ENCODE measurements around the gene APBA2.
A peak's percentile ranks its signal among the peaks of the same experiment; 100 is the strongest.
"Not testable (repeated sequence)": the region's sequence is repeated elsewhere in the genome, so short reads cannot be mapped to it uniquely, and the experiment has no call there.

Gene APBA2

DNA sequence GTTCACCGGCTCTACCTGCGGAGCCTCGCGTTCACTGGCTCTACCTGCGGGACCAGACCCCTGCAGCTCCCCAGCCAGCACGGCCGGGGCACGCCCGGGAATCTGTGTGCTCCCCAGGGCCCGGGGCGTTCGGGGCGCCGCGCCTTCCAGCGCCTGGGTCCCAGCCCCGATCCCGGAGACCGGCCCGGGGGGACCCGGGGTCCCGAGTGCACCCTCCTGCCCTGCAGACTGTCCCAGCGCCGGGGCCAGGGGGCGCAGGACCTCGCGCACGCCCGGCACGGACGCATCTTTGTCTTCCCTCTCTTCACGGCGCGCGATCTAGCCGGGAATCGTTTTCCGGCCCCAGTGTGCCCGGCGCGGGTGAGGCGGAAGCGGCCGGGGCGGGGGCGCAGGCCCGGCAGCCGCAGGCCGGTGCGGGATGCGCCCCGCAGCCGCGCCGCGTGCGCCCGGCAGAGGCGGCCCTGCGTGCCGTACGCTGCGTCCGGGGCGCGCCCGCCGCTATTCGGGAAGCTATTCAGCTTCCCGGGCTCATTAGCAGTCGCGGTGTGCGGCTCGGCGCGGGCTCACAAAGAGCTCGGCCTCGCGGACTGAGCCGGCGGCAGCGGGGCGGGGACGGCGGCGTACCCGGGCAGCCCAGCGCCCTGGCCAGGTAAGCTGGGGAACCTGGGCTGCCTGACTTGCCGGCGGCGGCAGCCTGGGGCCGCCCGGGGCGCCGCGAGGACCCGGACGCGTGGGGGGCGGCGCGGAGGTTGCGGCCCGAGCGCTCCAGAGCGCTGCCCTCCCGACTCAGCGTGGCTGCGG is at the start of gene APBA2:
Gene APBA2 (plus strand): TSS at position 345 of the 801 bp plus-strand sequence. CDS start 167,911 bp downstream, outside the sequence.
- peak in 1 of 2 donors; percentile 24 for DNase-seq (ENCODE audit: low read depth in 1 of 2, low spot score in 1 of 2)

DNA sequence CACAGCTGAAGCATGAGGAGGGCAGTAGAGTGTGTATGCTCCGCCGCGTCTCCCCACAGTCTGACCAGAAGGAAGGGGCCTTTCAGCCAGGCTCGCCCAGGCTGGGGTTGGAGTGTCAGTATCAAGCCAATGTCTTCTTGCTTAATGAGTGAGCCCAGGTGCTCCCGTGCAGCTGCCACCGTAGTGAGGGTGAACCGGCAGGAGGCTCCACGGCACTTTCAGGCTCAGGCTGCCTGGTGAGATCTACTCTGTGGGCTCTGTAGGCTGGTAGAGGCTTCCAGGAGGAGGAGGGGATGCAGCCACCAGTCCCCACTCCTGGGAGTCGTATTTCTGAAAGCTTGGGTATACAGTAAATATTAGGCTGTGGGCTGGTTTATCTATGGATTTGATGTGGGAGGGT is 45.5 kb upstream of the APBA2 start:
- DNase-seq (ENCODE audit: low read depth in 1 of 2, low spot score in 1 of 2) = not testable (repeated sequence)

DNA sequence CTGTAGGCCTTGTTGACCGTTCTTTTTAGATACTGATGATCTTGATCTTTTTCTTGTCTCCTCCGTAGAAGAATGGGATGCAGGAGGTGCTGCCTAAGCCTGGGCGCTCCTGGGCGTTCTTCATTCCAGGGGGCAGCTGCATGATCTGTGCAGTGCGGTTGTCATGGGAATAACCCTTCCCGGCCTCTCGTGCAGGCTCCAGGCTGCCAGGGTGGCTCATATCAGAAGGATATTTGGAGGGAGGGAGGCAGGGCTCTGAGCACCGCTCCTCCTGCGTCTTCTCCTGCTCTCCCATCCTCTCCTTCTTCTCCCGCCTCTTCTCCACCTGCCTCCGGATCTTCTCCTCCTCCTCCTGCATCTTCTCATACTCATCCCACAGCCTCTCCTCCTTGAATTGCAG is 43.6 kb upstream of the APBA2 start:
- not testable (repeated sequence) for DNase-seq (ENCODE audit: low read depth in 1 of 2, low spot score in 1 of 2)

DNA sequence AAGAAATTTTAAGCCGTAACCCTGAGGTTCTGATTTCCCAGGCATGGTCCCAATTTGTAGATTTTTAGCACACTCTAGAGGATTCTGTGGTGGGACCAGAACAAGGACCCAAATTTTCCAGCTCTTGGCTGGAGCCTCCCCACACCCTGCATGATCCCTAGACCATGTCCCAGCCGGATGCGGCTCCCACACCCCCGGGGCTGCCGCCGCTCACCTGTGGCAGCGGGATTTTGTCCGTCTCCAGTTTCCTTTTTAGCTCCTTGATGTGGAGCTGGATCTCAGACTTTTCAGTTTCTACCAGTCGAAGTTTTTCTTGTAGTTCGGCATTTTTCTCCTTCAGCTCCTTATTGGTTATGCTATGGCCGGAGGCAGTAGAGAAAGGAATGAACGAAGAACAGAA is 42.3 kb upstream of the APBA2 start:
- not testable (repeated sequence) for DNase-seq (ENCODE audit: low read depth in 1 of 2, low spot score in 1 of 2)

DNA sequence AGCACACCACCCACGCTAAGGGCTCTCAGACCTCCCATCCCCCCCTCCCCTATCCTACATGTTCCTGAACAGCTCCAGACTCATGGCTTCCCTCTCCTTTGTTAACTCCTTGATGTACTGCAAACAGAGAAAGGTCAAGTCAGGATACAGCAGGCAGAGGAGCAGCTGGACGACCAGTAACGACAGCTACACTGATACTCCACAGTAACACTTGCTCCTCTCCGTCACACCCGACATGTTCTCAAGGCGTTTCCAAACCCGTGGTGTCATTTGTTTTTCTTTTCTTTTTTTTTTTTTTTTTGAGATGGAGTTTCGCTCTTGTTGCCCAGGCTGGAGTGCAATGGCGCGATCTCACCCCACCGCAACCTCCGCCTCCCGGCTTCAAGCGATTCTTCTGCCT is 41.6 kb upstream of the APBA2 start:
- DNase-seq (ENCODE audit: low read depth in 1 of 2, low spot score in 1 of 2) = not testable (repeated sequence)

DNA sequence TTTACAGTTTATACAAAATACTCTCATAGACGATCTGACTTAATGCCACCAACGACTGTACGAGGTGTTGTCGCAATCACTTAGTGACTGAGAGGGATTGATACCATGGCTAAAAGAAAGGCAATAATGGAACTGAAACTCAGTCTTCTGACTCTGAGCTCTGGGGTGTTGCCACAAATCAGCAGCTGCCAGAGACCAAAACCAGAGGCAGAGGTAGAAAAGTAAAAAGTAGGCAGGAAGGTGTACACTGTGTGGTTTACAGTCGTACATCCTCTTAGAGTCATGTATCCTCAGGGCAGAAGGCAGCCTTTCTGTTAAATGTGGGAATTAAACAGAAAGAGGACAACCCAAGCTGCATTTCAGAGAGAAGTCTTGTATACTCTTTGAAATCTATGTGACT is 38.5 kb upstream of the APBA2 start:
- peak in 1 of 2 donors; percentile 8 for DNase-seq (ENCODE audit: low read depth in 1 of 2, low spot score in 1 of 2)

DNA sequence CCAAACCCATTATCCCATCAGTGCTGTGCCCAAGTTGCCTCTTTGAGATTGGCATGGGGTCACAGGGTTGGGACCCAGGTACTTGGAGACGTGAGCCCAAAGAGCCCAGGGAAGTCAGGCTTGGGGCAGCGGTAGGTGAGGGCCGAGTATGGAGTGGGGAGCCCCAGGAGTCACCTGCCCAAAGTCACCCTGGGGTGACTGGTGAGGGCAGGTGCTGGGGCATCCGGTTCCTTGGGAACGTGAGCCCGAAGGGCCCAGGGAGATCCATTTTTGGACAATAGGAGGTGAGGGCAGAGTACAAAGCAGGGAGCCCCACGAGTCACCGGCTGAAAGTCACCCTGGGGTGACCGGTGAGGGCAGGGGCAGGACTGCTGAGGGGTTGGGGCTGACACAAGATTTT is 37.8 kb upstream of the APBA2 start:
- DNase-seq (ENCODE audit: low read depth in 1 of 2, low spot score in 1 of 2) = not testable (repeated sequence)

DNA sequence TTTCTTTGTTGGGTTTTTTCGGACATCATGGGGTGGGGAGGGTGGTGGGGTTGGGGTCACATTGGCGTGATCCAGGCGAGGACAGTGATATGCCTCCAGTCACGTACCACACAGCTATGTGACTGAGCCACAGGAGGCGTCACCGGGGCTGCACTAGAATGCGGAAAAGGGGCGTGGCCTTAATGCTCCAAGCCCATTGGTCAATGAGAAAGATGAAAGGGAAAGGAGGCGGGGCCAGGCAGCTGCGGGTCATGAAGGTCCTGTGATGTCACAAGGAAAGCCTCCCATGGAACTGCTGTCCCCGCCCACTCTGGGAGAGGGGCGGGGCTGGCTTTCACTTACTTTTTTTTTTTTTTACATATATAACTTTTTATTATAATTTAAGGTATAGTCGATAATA is 37.3 kb upstream of the APBA2 start, which contains the start of gene GOLGA6L7:
Gene GOLGA6L7 (minus strand): TSS at position 124 of the 400 bp plus-strand sequence. CDS start 95 bp downstream, at position 29.
- DNase-seq (ENCODE audit: low read depth in 1 of 2, low spot score in 1 of 2) = not testable (repeated sequence)

DNA sequence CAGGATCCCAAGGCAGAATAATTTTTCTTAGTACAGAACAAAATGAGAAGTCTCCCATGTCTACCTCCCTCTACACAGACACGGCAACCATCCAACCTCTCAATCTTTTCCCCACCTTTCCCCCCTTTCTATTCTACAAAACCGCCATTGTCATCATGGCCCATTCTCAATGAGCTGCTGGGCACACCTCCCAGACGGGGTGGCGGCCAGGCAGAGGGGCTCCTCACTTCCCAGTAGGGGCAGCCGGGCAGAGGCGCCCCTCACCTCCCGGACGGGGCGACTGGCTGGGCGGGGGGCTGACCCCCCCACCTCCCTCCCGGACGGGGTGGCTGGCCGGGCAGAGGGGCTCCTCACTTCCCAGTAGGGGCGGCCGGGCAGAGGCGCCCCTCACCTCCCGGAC is 36.5 kb upstream of the APBA2 start:
- not testable (repeated sequence) for DNase-seq (ENCODE audit: low read depth in 1 of 2, low spot score in 1 of 2)

DNA sequence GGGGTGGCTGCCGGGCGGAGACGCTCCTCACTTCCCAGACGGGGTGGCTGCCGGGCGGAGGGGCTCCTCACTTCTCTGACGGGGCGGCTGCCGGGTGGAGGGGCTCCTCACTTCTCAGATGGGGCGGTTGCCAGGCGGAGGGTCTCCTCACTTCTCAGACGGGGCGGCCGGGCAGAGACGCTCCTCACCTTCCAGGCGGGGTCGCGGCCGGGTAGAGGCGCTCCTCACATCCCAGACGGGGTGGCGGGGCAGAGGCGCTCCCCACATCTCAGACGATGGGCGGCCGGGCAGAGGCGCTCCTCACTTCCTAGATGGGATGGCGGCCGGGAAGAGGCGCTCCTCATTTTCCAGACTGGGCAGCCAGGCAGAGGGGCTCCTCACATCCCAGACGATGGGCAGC is 36.0 kb upstream of the APBA2 start:
- DNase-seq (ENCODE audit: low read depth in 1 of 2, low spot score in 1 of 2) = not testable (repeated sequence)

DNA sequence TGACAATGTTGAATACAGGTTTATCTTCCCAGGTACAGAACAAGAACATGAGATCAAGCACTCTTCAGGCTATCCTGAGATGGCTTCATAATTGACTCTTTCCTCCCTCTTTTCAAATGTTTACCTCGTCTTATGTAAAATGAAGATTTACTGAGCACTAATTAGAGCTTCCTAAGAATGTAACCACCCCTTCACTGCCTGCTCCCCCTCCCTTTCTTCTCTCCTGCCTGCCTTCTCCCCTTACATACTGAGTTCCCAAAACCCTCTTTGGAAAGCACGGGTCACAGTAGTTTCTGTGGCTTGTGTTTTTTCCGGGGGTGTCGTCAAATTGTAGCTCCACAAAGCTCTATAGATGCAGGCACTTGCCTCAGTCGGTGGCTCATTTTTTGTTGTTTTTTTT is 32.1 kb upstream of the APBA2 start:
- DNase-seq (ENCODE audit: low read depth in 1 of 2, low spot score in 1 of 2) = not testable (repeated sequence)

DNA sequence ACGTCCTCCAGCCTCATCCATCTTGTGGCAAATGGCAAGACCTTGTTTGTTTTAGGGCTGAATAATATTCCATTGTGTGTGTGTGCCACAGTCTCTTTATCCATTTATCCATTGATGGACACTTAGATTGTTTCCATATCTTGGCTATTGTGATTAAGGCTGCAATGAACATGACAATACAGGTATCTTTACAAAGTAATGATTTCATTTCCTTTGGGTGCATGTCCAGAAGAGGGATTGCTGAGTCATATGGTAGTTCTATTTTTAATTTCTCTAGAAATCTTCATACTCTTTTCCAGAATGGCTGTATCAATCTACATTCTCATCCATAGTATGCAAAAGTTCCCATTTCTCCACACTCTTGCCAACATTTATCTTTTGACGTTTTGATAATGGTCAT is 31.2 kb upstream of the APBA2 start:
- DNase-seq (ENCODE audit: low read depth in 1 of 2, low spot score in 1 of 2) = not testable (repeated sequence)

DNA sequence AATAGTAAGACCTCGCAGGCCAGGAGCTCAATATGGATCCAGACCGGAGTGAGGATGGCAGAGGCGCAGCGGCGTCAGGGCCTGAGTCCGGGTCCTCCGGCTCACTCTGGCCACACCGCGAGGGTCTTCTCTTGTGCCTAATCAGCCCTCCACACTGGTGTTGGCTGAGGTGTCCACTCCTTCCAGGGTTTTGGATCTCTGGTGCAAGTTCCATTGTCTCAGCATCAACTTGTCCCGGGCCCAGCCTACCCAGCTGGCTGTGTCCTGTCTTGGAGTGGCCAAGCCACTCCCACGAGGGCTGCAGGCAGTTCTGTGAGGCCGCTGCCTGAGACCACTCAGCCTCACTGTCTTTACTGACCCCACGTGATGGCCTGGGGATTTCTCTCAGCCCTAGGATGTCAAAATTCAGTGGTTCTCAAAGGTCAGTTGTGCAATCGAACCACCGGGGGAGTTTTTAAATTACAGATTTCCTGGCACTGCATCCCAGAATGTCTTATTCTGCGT is 24.7 kb upstream of the APBA2 start:
- no peak for DNase-seq (ENCODE audit: low read depth in 1 of 2, low spot score in 1 of 2)

DNA sequence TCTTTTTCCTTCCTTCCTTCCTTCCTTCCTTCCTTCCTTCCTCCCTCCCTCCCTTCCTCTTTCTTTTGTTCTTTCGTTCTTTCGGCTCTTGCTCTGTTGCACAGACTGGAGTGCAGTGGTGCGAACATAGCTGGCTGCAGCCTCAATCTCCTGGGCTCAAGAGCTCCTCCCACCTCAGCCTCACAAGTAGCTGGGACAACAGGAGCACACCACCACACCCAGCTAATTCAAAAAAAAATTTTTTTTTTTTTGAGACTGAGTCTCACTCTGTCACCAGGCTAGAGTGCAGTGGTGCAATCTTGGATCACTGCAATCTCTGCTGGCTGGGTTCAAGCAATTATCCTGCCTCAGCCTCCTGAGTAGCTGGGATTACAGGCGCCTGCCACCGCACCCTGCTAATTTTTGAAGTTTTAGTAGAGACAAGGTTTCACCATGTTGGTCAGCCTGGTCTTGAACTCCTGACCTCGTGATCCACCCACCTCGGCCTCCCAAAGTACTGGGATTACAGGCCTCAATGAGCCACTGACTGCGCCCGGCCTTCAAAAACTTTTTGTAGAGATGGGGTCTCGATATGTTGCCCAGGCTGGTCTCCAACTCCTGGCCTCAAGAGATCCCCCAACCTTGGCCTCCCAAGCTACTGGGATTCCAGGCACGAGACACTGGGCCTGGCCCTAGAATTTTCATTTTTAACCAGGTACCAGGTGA is 24.0 kb upstream of the APBA2 start:
- DNase-seq (ENCODE audit: low read depth in 1 of 2, low spot score in 1 of 2) = not testable (repeated sequence)

DNA sequence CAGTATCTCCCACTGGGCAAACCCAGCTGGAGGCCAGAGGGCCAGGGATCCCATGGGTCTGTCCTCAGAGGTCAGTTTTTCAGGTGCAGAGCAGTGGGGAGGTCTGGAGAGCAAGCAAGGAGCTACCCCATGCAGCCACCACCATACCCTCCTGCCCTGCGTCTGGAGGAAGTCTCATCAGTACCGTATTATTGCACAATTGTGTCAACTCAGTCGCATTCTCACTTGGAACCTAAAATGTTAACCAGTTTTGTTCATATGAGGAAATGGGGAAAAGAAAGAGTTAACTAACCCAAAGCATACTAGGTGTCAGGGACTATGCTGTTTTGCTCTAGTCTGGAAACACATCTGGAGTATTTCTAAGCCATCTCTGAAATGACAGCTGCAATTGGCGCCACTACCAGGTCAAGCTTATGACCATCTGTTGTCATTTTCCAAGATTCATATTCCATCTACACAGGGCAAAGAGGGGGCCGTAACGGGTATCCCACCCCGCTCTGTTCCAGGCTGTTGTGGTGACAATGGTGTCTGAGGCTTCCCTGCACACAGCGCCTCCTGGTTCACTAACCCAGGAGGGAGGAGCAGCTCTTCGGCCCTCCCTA is 16.9 kb upstream of the APBA2 start:
- no peak for DNase-seq (ENCODE audit: low read depth in 1 of 2, low spot score in 1 of 2)

DNA sequence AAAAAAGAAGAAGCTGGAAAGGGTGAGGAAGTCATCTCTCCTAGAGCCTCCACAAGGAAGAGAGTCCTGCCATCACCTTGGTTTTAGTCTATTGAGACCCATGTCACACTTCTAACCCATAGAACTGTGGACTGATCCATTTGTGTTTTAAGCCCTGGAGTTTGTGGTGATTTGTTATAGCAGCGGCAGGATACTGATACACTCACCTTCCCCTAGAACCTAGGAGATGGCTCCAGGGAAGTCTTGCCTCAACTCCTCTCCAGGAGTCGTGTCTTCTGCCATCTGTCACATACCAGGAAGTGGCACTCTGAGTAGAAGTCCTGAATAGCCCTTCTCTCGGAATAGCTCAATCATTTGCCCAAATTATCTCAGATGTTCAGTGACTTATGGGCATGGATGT is 14.6 kb upstream of the APBA2 start:
- no peak for DNase-seq (ENCODE audit: low read depth in 1 of 2, low spot score in 1 of 2)

DNA sequence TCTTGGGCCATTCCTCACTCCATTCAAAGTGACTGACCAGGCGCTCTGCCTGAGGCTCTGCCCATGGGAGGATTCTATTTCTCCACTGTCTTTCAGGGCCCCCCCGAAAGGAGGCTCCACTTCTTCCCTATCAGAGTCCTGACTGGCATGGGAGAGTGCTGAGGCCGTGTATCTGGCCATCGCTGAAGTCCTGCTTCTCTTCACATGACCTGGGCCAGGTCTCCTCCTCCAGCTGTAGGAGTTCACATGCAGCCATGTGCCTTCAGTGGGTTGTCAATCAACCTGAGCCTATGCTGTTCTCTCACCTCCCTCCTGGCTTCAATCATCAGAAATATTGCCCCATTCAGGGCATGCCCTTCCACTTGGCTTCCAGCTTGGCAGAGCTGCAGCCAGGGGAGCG is 12.8 kb upstream of the APBA2 start:
- no peak for DNase-seq (ENCODE audit: low read depth in 1 of 2, low spot score in 1 of 2)

DNA sequence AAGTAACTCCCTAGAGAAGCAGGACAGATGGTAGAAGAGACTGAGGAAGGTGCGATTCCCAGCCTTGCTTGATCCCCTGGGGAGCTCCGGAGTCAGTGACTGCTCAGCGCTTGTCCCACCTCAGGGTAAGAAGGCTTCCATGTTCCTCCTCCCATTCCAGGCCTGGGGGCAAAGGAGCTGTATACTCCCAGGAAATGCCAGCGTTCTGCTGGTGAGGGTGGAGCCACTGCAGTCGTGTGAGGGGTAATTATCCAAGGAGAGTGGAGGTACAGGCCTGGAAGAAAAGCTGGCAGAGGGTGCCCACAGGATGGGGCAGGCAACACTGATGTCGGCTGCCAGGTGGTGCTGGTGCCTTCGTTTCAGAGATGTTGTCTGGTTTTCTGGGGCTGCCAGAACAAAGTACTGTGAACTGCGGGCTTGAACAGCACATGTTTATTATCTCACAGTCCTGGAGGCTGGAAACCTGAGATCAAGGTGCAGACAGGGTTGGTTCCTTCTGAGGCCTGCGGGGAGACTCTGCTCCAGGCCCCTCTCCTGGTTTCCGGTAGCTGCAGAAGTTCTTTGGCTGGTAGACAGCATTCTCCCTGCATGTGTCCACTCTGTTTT is 12.1 kb upstream of the APBA2 start:
- no peak for DNase-seq (ENCODE audit: low read depth in 1 of 2, low spot score in 1 of 2)

DNA sequence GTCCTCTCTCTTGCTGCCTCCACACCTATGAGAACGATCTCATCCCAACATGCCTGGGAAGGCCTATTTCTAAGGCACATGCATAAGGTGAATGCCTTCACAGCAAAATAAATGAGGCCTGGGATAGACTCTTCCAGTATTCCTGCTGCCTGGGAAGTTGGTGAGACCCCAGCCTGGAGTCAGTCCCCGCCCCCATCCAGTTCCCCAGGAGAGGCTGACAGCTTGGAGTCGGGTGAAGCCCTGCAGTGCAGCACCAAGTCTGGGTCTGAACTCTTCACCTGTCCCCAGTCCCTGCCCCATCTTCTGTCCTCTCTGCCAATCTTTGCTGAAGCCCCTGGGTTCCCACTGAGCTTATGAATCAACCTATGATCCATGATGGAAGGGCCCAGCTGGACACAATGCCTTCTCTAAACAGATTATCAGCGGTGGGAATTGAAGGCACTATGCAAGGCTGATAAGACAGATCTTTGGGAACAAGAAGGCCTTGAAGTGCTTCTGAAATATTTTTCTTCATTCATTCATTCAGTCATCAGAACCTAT is 10.2 kb upstream of the APBA2 start:
- no peak for DNase-seq (ENCODE audit: low read depth in 1 of 2, low spot score in 1 of 2)

DNA sequence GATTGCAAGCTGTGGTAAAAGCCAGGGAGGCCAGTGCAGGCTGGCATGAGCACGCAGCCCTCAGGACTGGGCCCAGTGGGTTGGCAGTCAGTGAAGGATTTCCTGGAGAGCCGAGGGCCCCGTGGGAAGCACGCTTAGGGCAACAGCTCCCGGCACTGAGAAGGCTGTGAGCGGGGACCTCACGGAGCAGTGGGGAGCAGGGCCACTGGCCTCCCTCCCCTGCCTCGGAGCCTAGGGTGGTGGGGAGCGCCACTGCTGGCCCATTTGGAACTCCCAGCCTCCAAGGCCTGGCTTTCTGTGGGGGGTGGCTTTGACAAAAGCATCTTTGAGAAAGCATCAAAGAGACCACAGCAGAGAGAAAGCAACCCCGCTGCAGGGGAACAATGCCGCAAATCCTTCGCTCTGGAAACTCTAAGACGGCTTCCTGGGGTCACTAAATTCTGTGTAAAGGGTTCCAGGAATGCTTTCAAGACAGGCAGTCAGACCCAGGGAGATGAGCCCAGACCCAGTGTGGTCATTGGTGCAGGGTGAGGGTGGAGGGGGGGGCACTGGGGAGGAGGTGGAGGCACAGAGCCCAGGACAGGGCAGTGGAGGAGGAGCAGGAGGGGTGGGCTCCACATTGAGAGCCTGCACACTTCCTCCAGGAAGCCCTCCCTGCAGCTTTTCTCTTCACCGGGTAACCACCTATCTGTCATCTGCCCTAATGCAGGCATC is 9.5 kb upstream of the APBA2 start:
- DNase-seq (ENCODE audit: low read depth in 1 of 2, low spot score in 1 of 2) = no peak
